ENCODE measurements around the gene PTK6.

DNA sequence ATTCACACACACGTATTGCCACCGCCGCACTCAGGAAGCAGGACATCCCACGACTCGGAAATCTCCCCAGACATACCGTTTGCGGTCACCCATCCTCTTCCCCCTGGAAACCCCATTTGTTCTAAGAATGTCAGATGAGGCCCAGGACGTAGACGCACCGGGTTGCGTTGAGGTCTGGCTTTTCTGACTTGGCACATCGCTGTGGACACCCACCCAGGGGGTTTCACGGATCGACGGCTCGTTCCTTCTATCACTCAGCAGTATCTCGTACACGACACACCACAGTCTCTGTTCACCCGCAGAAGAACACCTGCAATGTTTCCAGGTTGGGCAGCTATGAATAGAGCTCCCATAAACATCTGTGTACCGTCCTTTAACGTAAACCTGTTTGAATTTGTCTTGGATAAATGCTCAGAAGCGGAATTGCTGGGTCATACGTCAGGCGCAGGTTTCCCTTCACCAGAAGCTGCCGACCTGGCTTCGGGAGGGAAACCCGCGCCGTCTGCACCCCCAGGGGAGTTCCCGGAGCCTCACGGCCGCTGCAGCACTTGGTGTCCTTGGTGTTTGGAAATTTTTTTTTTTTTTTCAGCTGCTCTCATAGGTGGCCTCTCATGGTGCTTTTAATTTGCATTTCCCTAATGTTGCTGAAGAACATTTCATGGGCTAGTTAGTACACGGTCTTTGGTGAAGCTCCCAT is 29.0 kb downstream of the PTK6 start:
- TF ChIP-seq RARB (CRISPR knock-in tag; IDR thresholded peaks at IDR 0.05) (no peak), ARNTL (CRISPR knock-in tag; IDR thresholded peaks at IDR 0.05; ENCODE audit: borderline replicate concordance, low read depth) (no peak), ISL1 (CRISPR knock-in tag; IDR thresholded peaks at IDR 0.05) (no peak), ZNF565 (CRISPR knock-in tag; conservative IDR thresholded peaks at IDR 0.05; ENCODE audit: low read depth) (no peak), TOX (CRISPR knock-in tag; IDR thresholded peaks at IDR 0.05; ENCODE audit: borderline replicate concordance) (no peak)
